Activated T-helper 17 cell treated with anti-CD3 and anti-CD28 coated beads, Interleukin-2, amount 50 U/mL, for 72 hours (primary cell): ENCODE data around the gene PRDM7. TPM values are rescaled to one million over a fixed set of nuclear protein-coding genes. Genes with fewer than 3 reads are reported as not detected.

Experiments
- total RNA-seq, 2 donors: library from RNA; stranded (reverse); gene quantifications; one replicate each; pipeline ENCODE4 v1.2.3, GENCODE V29; 2022

The PRDM7 gene
- total RNA-seq, 2 donors from 2014 or later = 0.13 TPM; not detected in 1

Other genes starting within 250 kb of the PRDM7 start
- 1 to 10 TPM; 4.3 to 4.8 TPM for gene SPIRE2, start 248.9 kb downstream of the PRDM7 start, total RNA-seq
- 100 to 1,000 TPM; 181 to 195 TPM for gene TCF25, start 203.7 kb downstream of the PRDM7 start, total RNA-seq
- gene MC1R, start 158.5 kb downstream of the PRDM7 start, total RNA-seq = 1 to 10 TPM; 7.5 to 7.6 TPM
- gene TUBB3, start 154.0 kb downstream of the PRDM7 start, total RNA-seq = 1 to 10 TPM in 1 of 2 donors, under 1 TPM in 1; 0.74 to 9.7 TPM
- gene DEF8, start 128.6 kb downstream of the PRDM7 start, total RNA-seq = 10 to 100 TPM in 1 of 2 donors, 1 to 10 TPM in 1; 9.3 to 11.1 TPM
- under 1 TPM in 1 of 2 donors, not detected in 1; 0.53 TPM for gene DBNDD1, start 57.9 kb downstream of the PRDM7 start, total RNA-seq